GM10248 (cell line): ENCODE measurements around the gene RINL.

Experiments
- CTCF ChIA-PET: fragments of 300-600 bp; sonication (Branson Sonifier 250); formaldehyde crosslinking; extraction: SDS; loops from one replicate; lab custom pipeline; 2021; ENCODE audit warnings: antibody characterized with exemption; lab: Yijun Ruan, JAX
- POLR2A ChIA-PET: fragments of 350-650 bp; sonication (Branson Sonifier 250); formaldehyde crosslinking; extraction: SDS; loops from one replicate; lab custom pipeline; 2020; ENCODE audit warnings: antibody characterized with exemption; lab: Yijun Ruan, JAX
- DNase-seq: peaks from one replicate; pipeline ENCODE4 v3.0.0; 2012; ENCODE audit errors: extremely low spot score
- CTCF ChIP-seq: IDR thresholded peaks from 2 replicates; pipeline ENCODE4 v1.5.1; 2012; ENCODE audit warnings: mild to moderate bottlenecking, low read depth; ENCODE audit errors: extremely low read depth, missing control alignments, control extremely low read depth

Gene RINL

GRCh38 chr19:38899447-38900201 is 21.5 kb upstream of the RINL start, which contains the start of the genes NFKBIB and SIRT2:
NFKBIB (plus strand) TSS chr19:38899969; CDS start chr19:38900033, 64 bp downstream.
SIRT2 (minus strand) TSS chr19:38899618; CDS start chr19:38899521, 97 bp downstream.
- CTCF ChIA-PET = interaction anchor here (1.0 to 2.2 kb wide), 9 partner anchors 8 to 496 kb away, joined by 3 to 18 read pairs (median 4); partner anchors contain the start of genes FAM98C, MRPS12 and SARS2
- POLR2A ChIA-PET = interaction anchor here (0.7 to 1.0 kb wide), 3 partner anchors 20 to 68 kb away, joined by 3 read pairs; partner anchors contain the start of gene ECH1
- DNase-seq = peak; percentile 99
- no peak for TF ChIP-seq CTCF

DNA sequence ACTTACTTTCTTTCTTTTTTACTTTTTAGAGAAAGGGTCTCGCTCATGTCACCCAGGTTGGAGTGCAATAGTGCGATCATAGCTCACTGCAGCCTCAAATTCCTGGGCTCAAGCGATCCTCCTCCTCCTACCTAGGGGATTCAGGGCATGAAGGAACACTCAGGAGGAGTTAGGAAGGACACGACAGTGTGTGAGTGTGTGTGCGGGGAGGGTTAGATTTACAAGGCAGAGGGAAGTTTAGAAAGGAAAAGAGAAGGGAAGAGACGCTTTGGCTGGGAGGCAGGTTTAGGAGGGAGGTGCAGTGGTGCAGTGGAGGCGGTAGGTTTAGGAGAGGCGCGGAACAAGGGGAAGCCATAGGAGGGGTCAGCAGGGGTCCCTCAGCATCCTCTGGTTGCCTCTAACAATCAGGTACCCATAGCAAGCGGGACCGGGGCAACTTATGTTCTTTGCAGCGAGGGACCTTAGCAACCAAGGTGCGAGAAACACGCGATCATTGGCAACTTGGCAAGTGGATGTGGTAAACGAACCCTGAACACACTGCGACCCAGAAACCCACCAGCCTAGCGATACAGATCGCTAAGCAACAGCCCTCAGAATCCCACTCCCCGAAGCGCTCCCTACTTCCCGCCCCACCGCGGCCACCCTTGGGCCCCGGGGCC is 20.8 kb upstream of the RINL start:
- ChIA-PET POLR2A (no interaction called here), CTCF (interaction anchor here (0.7 kb wide), 1 partner anchor 11 kb away, joined by 3 read pairs; no protein-coding TSS in a partner anchor)
- no peak for DNase-seq
- TF ChIP-seq CTCF = no peak

DNA sequence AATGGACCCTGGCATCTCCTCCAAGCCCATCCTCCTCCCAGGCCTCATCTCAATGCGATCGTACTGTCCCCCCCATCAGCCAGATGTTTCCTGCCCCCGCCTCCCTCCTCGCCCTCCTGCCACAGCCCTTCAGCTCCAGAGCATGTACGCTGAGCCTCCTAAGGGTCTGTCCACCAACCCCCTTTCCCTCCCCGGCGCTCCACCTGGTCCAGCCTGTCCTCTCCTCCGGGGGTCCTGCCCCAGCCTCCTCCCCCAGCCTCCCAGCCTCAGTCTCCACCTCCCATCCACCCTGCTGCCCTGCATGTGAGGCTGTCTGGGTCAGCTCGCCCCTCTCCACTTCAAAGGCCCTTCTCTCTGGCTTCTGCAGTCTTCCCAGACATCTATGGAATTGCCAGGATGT is 16.9 kb upstream of the RINL start:
- no peak for DNase-seq
- TF ChIP-seq CTCF = no peak
- CTCF ChIA-PET = interaction anchor here (0.8 to 1.2 kb wide), 2 partner anchors 16 to 260 kb away, joined by 3 read pairs; no protein-coding TSS in a partner anchor
- POLR2A ChIA-PET = no interaction called here

GRCh38 chr19:38893341-38893771 is 15.3 kb upstream of the RINL start:
- TF ChIP-seq CTCF = no peak
- CTCF ChIA-PET = interaction anchor here (1.0 to 2.4 kb wide), 2 partner anchors 21 to 491 kb away, joined by 3 to 5 read pairs; partner anchors contain the start of gene FAM98C
- POLR2A ChIA-PET = no interaction called here
- no peak for DNase-seq

DNA sequence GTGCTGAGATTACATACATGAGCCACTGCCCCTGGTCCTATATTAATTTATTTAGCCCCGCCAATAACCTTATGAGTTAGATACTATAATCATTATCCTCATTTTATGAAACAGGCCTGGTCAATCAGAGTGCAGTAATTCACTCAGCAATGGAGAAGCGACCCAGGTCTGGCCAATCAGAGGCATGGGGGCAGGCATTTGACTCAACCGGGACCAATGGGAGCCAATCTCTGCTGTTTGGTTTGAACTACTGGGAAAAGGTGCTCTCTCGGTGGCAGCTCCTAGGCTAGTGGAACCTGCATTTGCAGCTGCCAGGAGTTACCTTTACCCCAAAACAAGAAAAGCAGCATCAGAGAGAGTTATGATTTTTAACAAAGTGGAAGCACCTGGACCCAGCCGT is 14.8 kb upstream of the RINL start:
- no peak for TF ChIP-seq CTCF
- ChIA-PET POLR2A (no interaction called here), CTCF (interaction anchor here (1.0 to 2.4 kb wide), 2 partner anchors 20 to 490 kb away, joined by 3 to 5 read pairs; partner anchors contain the start of gene FAM98C)
- DNase-seq = no peak

GRCh38 chr19:38891771-38892170 is 13.7 kb upstream of the RINL start:
- ChIA-PET CTCF (interaction anchor here (0.7 to 2.4 kb wide), 3 partner anchors 8 to 22 kb away, joined by 3 to 5 read pairs (median 3); partner anchors contain the start of genes NFKBIB and SIRT2), POLR2A (no interaction called here)
- no peak for DNase-seq
- TF ChIP-seq CTCF = no peak
